Skeletal muscle satellite cell (primary cell): ENCODE measurements around the gene LRRC75A. TPM values are rescaled to one million over a fixed set of nuclear protein-coding genes. Genes with fewer than 3 reads are reported as not detected.
"Not testable (repeated sequence)": the region's sequence is repeated elsewhere in the genome, so short reads cannot be mapped to it uniquely, and the experiment has no call there.

ENCODE experiments used
- H3K27me3 ChIP-seq: 2 replicates; pipeline ENCODE4 v1.7.0; 2013; ENCODE audit warnings: low read length; ENCODE audit not compliant: control insufficient read depth, insufficient read depth
- H3K36me3 ChIP-seq: 2 replicates; pipeline ENCODE4 v1.7.0; 2013; ENCODE audit warnings: mild to moderate bottlenecking, control low read depth, low read length; ENCODE audit not compliant: insufficient read depth
- H3K4me1 ChIP-seq: 2 replicates; pipeline ENCODE4 v1.7.0; 2013; ENCODE audit warnings: low read length; ENCODE audit not compliant: control insufficient read depth, insufficient read depth
- H3K4me2 ChIP-seq: 2 replicates; pipeline ENCODE4 v1.7.0; 2013; ENCODE audit warnings: mild to moderate bottlenecking, low read length
- H3K4me3 ChIP-seq: 2 replicates; pipeline ENCODE4 v1.7.0; 2013; ENCODE audit warnings: low read length
- H3K9ac ChIP-seq: 2 replicates; pipeline ENCODE4 v1.7.0; 2013; ENCODE audit warnings: mild to moderate bottlenecking, low read depth, low read length, moderate library complexity
- H3K9me3 ChIP-seq: replicated peaks from 2 replicates; pipeline ENCODE4 v1.7.0; 2013; ENCODE audit warnings: mild to moderate bottlenecking, control low read depth, low read length
- total RNA-seq: library from RNA; depleted of rRNA; stranded (reverse); fragments of >200 nt; gene quantifications from 2 replicates; pipeline ENCODE4 v1.2.3, GENCODE V29; 2012; rRNA removed

Gene LRRC75A, protein sequence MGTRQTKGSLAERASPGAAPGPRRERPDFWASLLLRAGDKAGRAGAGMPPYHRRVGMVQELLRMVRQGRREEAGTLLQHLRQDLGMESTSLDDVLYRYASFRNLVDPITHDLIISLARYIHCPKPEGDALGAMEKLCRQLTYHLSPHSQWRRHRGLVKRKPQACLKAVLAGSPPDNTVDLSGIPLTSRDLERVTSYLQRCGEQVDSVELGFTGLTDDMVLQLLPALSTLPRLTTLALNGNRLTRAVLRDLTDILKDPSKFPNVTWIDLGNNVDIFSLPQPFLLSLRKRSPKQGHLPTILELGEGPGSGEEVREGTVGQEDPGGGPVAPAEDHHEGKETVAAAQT
- 0.51 and 0.87 TPM in 2 replicates for total RNA-seq

DNA sequence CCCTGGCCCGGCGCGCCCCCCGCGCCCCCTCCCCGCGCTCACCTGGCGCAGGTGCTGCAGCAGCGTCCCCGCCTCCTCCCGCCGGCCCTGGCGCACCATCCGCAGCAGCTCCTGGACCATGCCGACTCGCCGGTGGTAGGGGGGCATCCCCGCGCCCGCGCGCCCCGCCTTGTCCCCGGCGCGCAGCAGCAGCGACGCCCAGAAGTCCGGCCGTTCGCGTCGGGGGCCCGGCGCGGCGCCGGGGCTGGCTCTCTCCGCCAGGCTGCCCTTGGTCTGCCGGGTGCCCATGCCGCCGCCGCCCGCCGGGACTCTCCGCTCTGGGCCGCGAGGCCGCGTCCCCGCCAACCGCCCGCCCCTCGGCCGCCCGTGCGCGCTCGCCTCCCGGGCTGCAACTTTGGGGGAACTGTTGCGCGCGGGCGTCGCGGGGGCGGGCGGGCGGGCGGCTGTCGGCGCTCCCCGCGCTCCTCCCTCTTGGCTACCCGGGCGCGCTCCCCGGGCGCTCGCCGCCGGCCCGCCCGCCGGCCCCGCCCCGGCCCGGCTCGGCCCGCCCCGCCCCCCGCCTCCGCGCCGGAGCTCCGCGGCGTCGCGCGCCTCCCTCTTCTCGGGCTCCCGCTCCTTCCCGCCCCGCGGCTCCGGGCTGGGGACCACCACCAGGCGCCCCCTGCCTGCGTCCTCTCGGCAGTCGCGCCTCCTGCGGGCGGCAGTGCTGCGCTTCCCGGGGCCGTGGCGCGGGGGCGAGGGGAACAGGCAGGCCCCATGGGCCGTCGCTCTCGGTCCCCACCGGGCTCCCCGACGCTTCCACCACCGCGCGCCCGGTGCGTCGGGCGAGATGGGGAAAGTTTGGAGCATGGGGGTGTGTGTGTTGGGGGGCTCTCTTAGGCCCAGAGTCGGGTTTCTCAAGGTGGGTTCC lies at the start of gene LRRC75A:
Gene LRRC75A, minus strand, starts transcription at position 491 of the 910 bp plus-strand sequence. Its CDS starts 203 bp downstream, at position 288.
- Histone ChIP-seq H3K4me3 (peak within 1 kb of the TSS; percentile 69), H3K4me1 (peaks cover 2% of the 10 kb centered on the region), H3K27me3 (peaks cover 70% of the 10 kb centered on the region), H3K4me2 (peak within 1 kb of the TSS; percentile 80), H3K9ac (no peak within 1 kb of the TSS), H3K36me3 (no peaks in the 10 kb centered on the region), H3K9me3 (no peaks in the 10 kb centered on the region)

DNA sequence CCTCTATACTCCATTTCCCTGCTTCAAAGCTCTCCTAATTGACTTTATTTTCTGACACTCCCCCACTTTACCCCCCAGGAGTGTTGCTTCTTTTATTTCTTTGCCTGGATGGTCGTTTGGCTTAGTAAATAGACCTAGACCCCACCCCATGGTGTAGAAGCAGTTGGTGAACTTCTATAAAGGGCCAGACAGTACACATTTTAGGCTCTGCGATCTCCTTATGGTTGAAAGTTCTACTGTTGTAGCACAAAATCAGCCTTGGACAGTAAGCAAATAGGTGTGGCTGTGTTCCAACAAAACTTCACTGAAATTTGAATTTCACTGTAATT lies 45.1 kb upstream of the LRRC75A start:
- no peak overlapping the region for H3K9ac ChIP-seq
- no peaks in the 10 kb centered on the region for H3K27me3 ChIP-seq
- peaks cover 11% of the 10 kb centered on the region for H3K9me3 ChIP-seq
- H3K4me2 ChIP-seq, result no peak overlapping the region
- H3K4me1 ChIP-seq, result no peaks in the 10 kb centered on the region
- H3K4me3 ChIP-seq, result no peak overlapping the region
- no peaks in the 10 kb centered on the region for H3K36me3 ChIP-seq

DNA sequence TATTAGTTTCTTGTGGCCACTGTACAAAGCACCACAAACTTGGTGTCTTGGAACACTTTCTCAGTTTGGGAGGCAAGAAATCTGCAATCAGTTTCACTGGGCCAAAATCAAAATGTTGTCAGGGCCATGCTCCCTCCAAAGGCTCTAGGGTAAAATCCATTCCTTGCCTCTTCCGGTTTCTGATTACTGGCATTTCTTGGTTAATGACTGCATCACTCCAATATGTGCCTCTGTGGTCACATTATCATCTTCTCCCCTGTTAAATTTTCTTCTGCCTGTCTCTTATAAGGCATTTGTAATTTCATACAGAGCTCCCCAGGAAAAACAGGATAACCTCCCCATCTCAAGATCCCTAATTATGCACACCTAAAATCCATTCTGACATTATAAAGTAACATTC lies 42.2 kb upstream of the LRRC75A start:
- Histone ChIP-seq H3K9ac (no peak overlapping the region), H3K4me1 (no peaks in the 10 kb centered on the region), H3K27me3 (peaks cover 11% of the 10 kb centered on the region), H3K4me3 (no peak overlapping the region), H3K36me3 (no peaks in the 10 kb centered on the region), H3K9me3 (peaks cover 11% of the 10 kb centered on the region), H3K4me2 (no peak overlapping the region)

DNA sequence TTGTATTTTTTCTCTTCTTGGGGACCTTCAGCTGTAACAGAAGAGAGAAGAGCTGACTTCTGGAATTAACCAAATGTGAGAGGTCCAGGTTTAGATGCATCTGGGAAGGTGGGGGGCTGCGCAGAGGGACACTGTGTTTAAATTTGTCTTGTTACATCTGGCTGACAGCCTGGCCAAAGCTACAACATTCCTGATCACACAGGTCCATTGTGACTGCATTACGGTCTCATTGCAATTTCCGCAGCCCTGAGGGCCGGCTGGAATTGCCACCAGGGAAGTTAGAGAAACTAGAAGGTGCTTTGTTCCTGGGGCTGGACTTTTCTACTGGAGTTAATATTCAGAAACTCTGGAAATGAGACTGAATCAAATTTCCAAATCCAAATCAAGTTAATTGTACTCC lies 37.9 kb upstream of the LRRC75A start:
- Histone ChIP-seq H3K27me3 (peaks cover 42% of the 10 kb centered on the region), H3K4me1 (no peaks in the 10 kb centered on the region), H3K36me3 (no peaks in the 10 kb centered on the region), H3K4me2 (no peak overlapping the region), H3K9me3 (no peaks in the 10 kb centered on the region), H3K9ac (no peak overlapping the region), H3K4me3 (no peak overlapping the region)

DNA sequence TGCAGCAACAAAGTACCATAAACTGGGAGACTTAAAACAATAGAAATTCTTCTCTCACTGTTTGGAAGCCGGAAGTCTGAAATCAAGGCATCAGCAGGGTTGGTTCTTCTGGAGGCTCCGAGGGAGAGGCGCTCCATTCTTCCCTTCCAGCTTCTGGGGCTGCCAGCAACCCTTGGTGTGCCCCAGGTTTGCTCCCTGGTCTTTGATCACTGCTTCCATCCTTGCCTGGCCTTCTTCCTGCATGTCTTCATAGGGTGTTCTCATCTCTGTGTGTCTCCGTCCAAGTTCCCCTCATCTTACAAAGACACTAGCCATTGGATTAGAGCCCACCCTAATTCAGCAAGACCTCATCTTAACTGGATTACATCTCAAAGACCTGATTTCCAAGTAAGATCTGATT lies 35.3 kb upstream of the LRRC75A start:
- Histone ChIP-seq H3K9me3 (no peaks in the 10 kb centered on the region), H3K27me3 (peaks cover 42% of the 10 kb centered on the region), H3K36me3 (no peaks in the 10 kb centered on the region), H3K4me2 (no peak overlapping the region), H3K4me3 (no peak overlapping the region), H3K9ac (no peak overlapping the region), H3K4me1 (peaks cover 7% of the 10 kb centered on the region)

DNA sequence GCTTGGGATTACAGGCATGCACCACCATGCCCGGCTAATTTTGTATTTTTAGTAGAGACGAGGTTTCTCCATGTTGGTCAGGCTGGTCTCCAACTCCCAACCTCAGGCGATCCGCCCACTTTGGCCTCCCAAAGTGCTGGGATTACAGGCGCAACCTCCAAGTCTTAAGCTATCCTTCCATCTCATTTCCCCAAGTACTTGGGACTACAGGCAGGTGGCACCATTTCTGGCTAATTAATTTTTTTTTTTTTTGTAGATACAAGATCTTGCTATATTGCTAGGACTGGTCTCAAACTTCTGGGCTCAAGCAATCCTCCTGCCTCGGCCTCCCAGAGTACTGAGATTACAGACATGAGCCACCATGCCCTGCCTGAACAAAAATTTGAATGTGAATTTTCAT lies 33.6 kb upstream of the LRRC75A start:
- not testable (repeated sequence) for H3K9me3 ChIP-seq
- peaks cover 11% of the 10 kb centered on the region for H3K4me1 ChIP-seq

DNA sequence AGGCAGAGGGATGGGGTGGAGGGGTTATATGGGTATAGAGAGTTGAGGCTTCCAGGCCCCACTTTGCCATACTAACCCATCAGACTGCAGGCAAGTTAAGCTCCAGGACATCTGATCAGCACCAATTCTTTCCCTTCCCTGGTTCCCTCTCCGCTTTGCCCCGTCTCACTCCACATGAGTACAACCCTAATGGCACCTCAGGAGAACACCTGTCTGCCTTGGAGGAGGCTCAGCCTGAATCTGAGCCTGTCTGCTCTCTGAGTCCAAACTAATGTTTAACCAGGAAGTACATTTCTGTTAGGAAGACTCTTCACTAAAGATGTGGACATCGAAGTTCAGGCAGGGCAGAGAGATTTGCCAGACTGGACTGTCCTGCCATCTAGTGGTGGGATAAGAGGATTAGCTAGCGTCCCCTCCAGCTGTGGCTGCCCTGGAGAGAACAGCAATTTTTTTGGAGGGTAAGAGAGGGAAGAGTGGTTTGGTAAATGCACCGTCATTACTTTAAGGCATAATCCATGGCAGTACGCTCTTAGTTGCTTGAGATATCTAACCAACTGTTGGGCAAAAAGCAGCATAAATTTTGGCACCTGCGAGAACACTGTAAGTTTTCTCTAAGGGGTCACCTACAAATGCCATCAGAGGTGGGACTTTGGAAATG lies 29.2 kb upstream of the LRRC75A start:
- peaks cover 5% of the 10 kb centered on the region for H3K27me3 ChIP-seq
- H3K36me3 ChIP-seq, result no peaks in the 10 kb centered on the region
- no peaks in the 10 kb centered on the region for H3K9me3 ChIP-seq
- peak overlapping the region; percentile 50 for H3K9ac ChIP-seq
- H3K4me2 ChIP-seq, result no peak overlapping the region
- no peak overlapping the region for H3K4me3 ChIP-seq
- H3K4me1 ChIP-seq, result peaks cover 22% of the 10 kb centered on the region

More for the DNA sequence above, 33.6 kb upstream of the LRRC75A start:
- peaks cover 42% of the 10 kb centered on the region for H3K27me3 ChIP-seq
- not testable (repeated sequence) for H3K9ac ChIP-seq, H3K36me3 ChIP-seq, H3K4me2 ChIP-seq, H3K4me3 ChIP-seq

DNA sequence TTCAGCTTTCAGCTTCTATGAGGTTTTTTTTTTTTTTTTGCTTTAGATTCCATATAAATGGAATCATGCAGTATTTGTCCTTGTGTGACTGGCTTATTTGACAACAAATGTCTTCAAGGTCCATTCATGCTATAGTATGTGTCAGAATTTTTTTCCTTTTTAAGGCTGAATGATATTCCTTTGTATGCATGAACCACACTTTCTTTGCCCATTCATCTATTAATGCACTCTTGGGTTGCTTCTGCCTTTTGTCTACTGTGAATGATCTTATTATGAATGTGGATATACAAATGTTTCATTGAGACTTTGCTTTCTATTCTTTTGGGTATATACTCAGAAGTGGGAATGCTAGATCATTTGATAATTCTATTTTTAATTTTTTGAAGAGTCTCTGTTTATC lies 27.0 kb upstream of the LRRC75A start:
- Histone ChIP-seq H3K36me3 (no peaks in the 10 kb centered on the region), H3K4me2 (no peak overlapping the region), H3K27me3 (peaks cover 2% of the 10 kb centered on the region), H3K4me1 (peaks cover 17% of the 10 kb centered on the region), H3K9ac (no peak overlapping the region), H3K4me3 (no peak overlapping the region), H3K9me3 (no peaks in the 10 kb centered on the region)

DNA sequence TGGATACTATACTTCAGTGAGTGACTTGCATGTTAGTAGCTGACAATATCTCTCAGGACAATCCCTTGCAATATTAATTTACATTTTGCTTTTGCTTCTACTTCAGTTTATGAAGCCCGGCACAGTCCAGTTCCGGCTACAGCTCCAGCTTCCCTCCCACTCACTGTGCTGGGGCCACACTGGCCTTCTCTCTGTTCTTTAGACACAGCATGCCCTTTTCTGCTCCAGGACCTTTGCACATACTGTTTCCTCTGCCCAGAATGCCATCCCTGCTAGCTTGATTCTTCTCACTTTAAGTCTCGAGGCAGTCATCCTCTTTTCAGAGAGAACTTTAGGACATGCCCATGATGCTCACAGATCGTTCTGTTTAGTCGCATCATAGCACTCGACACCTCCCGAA lies 25.5 kb upstream of the LRRC75A start:
- Histone ChIP-seq H3K4me2 (no peak overlapping the region), H3K36me3 (no peaks in the 10 kb centered on the region), H3K4me3 (no peak overlapping the region), H3K4me1 (peaks cover 17% of the 10 kb centered on the region), H3K27me3 (peaks cover 3% of the 10 kb centered on the region), H3K9ac (peak overlapping the region; percentile 36), H3K9me3 (no peaks in the 10 kb centered on the region)

DNA sequence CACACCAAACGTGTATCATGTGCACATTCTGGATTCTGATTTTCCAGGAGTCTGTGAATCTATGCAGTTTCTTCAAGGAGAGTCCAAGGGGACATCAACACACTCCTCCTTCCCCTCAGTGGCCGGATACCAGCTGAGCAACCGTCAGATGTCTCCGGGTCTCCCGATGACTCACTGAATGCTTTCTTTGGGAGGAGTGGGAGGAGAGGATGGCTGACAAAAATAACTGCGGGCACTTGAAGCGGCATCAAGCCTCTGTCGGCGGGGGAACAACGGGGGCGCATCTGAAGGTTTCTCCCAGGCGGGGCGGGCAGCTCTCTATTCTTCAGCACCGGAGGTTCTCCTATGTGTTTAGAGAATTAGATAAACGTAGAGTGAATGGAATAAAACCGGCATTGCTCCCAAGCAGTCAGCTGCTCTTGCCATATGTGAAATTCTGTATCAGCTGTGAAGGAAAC lies 24.6 kb upstream of the LRRC75A start:
- peak overlapping the region; percentile 55 for H3K4me3 ChIP-seq
- H3K4me1 ChIP-seq, result peaks cover 17% of the 10 kb centered on the region
- H3K36me3 ChIP-seq, result no peaks in the 10 kb centered on the region
- H3K9ac ChIP-seq, result peak overlapping the region; percentile 36
- peaks cover 3% of the 10 kb centered on the region for H3K27me3 ChIP-seq
- no peaks in the 10 kb centered on the region for H3K9me3 ChIP-seq
- H3K4me2 ChIP-seq, result peak overlapping the region; percentile 76

DNA sequence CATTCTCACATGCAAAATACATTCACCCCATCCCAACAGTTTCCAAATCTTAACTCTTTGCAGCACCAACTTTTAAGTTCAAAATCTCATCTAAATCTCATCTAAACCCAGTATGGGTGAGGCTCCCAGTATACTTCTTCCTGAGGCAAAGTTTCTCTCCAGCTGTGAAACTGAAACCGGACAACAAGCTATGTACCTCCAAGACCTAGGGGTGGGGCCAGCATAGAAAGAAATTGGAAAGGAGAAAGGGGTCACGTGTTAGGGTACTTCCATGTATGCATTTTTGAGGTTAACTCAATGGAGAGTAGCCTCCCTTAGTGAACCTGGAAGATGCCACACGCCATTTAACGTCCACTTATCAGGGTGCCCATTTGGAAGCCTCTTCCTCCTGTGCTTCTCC lies 23.9 kb upstream of the LRRC75A start:
- H3K4me3 ChIP-seq, result no peak overlapping the region
- no peaks in the 10 kb centered on the region for H3K36me3 ChIP-seq
- no peaks in the 10 kb centered on the region for H3K9me3 ChIP-seq
- peaks cover 14% of the 10 kb centered on the region for H3K4me1 ChIP-seq
- H3K9ac ChIP-seq, result no peak overlapping the region
- H3K4me2 ChIP-seq, result no peak overlapping the region
- H3K27me3 ChIP-seq, result peaks cover 3% of the 10 kb centered on the region
